ENCODE measurements around the gene JRKL.
A peak's percentile ranks its signal among the peaks of the same experiment; 100 is the strongest.
"Not testable (repeated sequence)": the region's sequence is repeated elsewhere in the genome, so short reads cannot be mapped to it uniquely, and the experiment has no call there.

The JRKL gene

DNA sequence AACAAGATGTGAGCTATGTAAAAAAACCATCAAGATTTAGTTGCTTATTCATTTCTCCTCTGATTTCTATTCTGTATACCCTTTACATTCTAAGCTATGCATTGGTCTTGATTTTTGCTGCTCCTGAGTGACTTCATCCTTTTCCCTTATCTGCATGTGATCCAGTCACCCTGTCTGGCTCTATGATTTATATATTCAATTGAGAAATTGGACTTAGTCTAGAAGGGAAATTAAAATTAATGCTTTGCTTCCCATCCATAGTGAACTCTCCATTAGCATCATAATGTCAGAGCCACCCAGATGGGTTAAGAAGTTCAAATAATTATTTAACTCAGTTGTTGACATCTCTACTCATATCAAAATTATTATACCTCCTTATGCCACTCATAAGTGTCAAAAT is 5.0 kb downstream of the JRKL start:
- no peak for DNase-seq (ENCODE audit: low spot score)

DNA sequence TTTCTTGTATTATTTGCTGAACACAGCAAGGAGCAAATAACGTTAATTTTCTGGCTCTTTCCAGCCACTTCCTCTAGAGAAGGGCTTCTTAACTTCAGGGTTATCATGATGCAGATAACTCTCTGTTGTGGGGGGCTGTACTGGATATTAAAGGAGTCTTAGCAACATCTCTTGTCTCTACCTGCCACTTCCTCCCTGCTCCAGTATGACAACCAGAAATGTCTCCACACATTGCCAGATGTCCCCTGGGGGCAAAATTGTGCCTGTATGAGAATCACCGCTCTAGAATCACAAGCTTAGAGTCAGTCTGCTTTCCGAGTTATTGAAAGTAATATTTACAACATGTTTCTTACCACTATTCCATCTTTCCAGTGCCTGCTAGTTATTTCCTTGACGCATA is 6.8 kb downstream of the JRKL start:
- no peak for DNase-seq (ENCODE audit: low spot score)

- DNase-seq (ENCODE audit: low spot score), result no peak
These were observed 8.1 kb downstream of the JRKL start for GRCh38 chr11:96397863-96398262.

- DNase-seq (ENCODE audit: low spot score), result no peak
These were observed 10.9 kb downstream of the JRKL start for GRCh38 chr11:96400697-96401096.

DNA sequence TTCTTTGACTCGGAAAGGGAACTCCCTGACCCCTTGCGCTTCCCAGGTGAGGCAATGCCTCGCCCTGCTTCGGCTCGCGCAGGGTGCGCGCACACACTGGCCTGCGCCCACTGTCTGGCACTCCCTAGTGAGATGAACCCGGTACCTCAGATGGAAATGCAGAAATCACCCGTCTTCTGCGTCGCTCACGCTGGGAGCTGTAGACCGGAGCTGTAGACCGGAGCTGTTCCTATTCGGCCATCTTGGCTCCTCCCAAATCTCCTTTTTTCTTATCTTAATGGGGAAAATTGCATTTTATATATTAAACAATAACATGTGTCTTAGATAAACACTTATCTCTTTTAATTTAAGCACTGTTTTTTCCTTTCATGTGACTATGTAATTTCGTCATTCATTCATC is 21.6 kb downstream of the JRKL start:
- not testable (repeated sequence) for DNase-seq (ENCODE audit: low spot score)

- peak; percentile 50 for DNase-seq (ENCODE audit: low spot score)
These were observed 23.1 kb downstream of the JRKL start for GRCh38 chr11:96412761-96413381.

GRCh38 chr11:96413408-96413807 is 23.6 kb downstream of the JRKL start:
- peak; percentile 15 for DNase-seq (ENCODE audit: low spot score)

GRCh38 chr11:96424693-96425092 is 34.9 kb downstream of the JRKL start:
- DNase-seq (ENCODE audit: low spot score), result peak; percentile 40

DNA sequence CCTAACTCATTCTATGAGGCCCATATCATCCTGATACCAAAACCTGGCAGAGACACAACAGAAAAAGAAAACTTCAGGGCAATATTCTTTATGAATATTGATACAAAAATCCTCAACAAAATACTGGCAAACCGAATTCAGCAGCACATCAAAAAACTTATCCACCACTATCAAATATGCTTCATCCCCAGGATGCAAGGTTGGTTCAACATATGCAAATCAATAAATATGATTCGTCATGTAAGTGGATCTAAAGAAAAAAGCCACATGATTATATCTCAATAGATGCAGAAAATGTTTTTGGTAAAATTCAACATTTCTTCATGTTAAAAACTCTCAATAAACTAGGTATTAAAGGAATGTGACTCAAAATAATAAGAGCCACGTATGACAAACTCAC is 40.9 kb downstream of the JRKL start:
- no peak for DNase-seq (ENCODE audit: low spot score)

DNA sequence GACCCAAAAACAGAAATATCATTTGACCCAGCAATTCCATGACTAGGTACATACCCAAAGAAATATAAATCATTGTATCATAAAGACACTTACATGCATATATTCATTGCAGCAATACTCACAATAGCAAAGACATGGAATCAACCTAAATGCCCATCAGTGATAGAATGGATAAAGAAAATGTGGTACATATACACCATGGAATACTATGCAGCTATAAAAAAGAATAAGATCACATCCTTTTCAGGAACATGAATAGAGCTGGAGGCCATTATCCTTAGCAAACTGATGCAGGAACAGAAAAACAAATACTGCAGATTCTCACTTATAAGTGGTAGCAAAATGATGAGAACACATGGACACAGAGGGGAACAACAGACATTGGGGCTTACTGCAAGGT is 42.8 kb downstream of the JRKL start:
- DNase-seq (ENCODE audit: low spot score), result not testable (repeated sequence)

Measured in kidney tubule cell (primary cell).